HL-60 (cell line): ENCODE measurements around the gene REP15.
"Not testable (repeated sequence)": the region's sequence is repeated elsewhere in the genome, so short reads cannot be mapped to it uniquely, and the experiment has no call there.

Experiments used
- DNase-seq, 2 experiments: peaks; one replicate each; pipeline ENCODE4 v3.0.0-alpha.2; 2010 to 2020; ENCODE audit warnings: low read depth in 1 of 2, low spot score in 1 of 2
- H3K27ac ChIP-seq: fragments of 250-450 bp; sonication (Bioruptor Pico); replicated peaks from 2 replicates; pipeline ENCODE4 v1.5.1; 2020; ENCODE audit warnings: mild to moderate bottlenecking, moderate library complexity
- H3K27me3 ChIP-seq: fragments of 250-450 bp; sonication (Bioruptor Pico); 2 replicates; pipeline ENCODE4 v1.5.1; 2021; ENCODE audit warnings: mild to moderate bottlenecking, moderate library complexity; ENCODE audit not compliant: insufficient read depth, poor library complexity, severe bottlenecking
- H3K4me3 ChIP-seq: replicated peaks from 2 replicates; pipeline ENCODE4 v1.5.1; 2011; ENCODE audit warnings: mild to moderate bottlenecking, control low read depth, low read length; ENCODE audit not compliant: insufficient read depth
- GABPA ChIP-seq: IDR thresholded peaks from 2 replicates; pipeline ENCODE4 v1.6.1; 2012; ENCODE audit warnings: low read depth
- POLR2AphosphoS5 ChIP-seq: IDR thresholded peaks from 2 replicates; pipeline ENCODE4 v1.6.1; 2012; ENCODE audit warnings: low read depth
- SPI1 ChIP-seq: IDR thresholded peaks from 2 replicates; pipeline ENCODE4 v1.6.1; 2012; ENCODE audit warnings: low read depth, mild to moderate bottlenecking, borderline replicate concordance
- TF ChIP-seq, protein P1 (sequence below): IDR thresholded peaks from one replicate; pipeline ENCODE4 v1.5.1; 2011; ENCODE audit warnings: low read length, control low read depth, inconsistent platforms; ENCODE audit not compliant: insufficient read depth
- TF ChIP-seq, protein P2 (sequence below): IDR thresholded peaks from 2 replicates; pipeline ENCODE4 v1.6.1; 2012; ENCODE audit warnings: low read depth; ENCODE audit not compliant: insufficient replicate concordance

REP15 gene

DNA sequence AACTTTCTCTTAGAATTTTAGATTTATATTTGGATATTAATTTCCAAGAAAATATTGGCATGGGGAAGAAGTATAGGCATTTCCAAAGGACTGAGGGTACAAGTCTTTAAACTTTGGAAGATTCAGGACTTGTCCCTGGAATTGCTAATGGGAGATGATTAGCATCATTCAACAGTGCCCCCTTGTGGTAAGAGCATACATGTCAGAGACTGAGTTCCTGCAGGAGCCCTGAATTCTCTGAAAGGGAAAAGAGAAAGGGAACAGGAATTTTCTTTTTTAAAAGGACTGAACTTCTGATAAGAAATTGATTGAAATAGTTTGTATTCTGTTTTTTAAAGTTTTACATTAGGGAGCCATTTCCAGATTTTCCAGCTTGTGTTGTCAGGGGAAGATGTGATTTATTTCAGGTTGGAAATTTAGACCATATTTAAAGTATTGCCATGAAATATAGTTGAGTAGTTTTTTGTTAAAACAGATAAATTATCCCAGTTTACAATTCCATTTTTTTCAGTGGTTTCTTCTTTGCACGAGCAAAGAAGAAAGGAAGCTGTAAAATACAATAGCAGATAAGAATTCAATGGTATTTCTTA lies 44.0 kb upstream of the REP15 start:
- DNase-seq = peak; percentile 21 to 41
- Histone ChIP-seq H3K27ac (no peak overlapping the region), H3K4me3 (no peak overlapping the region), H3K27me3 (no peaks in the 10 kb centered on the region)
- TF ChIP-seq, protein P1, sequence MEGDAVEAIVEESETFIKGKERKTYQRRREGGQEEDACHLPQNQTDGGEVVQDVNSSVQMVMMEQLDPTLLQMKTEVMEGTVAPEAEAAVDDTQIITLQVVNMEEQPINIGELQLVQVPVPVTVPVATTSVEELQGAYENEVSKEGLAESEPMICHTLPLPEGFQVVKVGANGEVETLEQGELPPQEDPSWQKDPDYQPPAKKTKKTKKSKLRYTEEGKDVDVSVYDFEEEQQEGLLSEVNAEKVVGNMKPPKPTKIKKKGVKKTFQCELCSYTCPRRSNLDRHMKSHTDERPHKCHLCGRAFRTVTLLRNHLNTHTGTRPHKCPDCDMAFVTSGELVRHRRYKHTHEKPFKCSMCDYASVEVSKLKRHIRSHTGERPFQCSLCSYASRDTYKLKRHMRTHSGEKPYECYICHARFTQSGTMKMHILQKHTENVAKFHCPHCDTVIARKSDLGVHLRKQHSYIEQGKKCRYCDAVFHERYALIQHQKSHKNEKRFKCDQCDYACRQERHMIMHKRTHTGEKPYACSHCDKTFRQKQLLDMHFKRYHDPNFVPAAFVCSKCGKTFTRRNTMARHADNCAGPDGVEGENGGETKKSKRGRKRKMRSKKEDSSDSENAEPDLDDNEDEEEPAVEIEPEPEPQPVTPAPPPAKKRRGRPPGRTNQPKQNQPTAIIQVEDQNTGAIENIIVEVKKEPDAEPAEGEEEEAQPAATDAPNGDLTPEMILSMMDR = peak; percentile 58
- TF ChIP-seq, protein P2, sequence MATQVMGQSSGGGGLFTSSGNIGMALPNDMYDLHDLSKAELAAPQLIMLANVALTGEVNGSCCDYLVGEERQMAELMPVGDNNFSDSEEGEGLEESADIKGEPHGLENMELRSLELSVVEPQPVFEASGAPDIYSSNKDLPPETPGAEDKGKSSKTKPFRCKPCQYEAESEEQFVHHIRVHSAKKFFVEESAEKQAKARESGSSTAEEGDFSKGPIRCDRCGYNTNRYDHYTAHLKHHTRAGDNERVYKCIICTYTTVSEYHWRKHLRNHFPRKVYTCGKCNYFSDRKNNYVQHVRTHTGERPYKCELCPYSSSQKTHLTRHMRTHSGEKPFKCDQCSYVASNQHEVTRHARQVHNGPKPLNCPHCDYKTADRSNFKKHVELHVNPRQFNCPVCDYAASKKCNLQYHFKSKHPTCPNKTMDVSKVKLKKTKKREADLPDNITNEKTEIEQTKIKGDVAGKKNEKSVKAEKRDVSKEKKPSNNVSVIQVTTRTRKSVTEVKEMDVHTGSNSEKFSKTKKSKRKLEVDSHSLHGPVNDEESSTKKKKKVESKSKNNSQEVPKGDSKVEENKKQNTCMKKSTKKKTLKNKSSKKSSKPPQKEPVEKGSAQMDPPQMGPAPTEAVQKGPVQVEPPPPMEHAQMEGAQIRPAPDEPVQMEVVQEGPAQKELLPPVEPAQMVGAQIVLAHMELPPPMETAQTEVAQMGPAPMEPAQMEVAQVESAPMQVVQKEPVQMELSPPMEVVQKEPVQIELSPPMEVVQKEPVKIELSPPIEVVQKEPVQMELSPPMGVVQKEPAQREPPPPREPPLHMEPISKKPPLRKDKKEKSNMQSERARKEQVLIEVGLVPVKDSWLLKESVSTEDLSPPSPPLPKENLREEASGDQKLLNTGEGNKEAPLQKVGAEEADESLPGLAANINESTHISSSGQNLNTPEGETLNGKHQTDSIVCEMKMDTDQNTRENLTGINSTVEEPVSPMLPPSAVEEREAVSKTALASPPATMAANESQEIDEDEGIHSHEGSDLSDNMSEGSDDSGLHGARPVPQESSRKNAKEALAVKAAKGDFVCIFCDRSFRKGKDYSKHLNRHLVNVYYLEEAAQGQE = no peak

DNA sequence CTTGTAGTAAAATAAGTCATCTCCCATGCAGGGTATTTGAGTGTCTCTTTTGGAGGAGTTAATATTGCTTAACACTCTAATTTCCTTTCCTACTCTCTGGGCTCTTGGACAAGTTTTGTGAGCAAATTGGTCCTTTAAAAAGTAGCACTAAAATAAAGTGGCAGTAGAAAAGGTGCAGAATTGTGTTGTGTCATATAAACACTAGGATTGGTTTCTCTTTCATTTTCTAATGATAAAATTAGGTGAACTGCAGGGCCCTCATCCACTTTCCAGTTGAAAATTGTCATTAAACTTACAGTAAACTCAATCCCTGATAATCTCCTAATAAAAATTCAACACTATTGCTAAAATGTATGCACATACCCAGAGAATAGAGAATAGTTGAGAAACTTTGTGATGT lies 42.6 kb upstream of the REP15 start:
- DNase-seq = no peak
- no peak overlapping the region for H3K27ac ChIP-seq
- TF ChIP-seq, protein P1 = no peak
- no peak for TF ChIP-seq GABPA
- TF ChIP-seq, protein P2 = no peak
- no peak for TF ChIP-seq POLR2AphosphoS5
- TF ChIP-seq SPI1 = no peak
- H3K27me3 ChIP-seq = peaks cover 1% of the 10 kb centered on the region
- H3K4me3 ChIP-seq = no peak overlapping the region

DNA sequence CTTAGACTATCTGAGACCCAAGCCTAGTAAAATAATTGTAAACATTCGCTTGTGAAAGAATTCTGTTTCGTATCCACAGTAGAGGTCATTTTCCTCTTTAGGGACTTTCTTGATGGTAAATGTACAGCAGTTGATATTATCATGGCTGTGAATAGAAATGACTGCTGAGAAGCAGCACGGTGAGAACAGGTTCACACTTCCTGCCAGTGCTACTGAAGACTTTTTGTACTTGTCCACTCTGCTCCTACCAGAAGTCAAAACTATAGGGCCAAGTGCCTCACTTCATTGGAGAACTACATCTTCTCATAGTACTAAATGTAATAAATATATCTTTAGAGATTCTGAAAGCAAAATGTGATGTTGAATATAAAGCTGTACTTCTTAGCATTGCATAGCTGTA lies 40.8 kb upstream of the REP15 start:
- not testable (repeated sequence) for H3K27me3 ChIP-seq, H3K27ac ChIP-seq, H3K4me3 ChIP-seq, DNase-seq

DNA sequence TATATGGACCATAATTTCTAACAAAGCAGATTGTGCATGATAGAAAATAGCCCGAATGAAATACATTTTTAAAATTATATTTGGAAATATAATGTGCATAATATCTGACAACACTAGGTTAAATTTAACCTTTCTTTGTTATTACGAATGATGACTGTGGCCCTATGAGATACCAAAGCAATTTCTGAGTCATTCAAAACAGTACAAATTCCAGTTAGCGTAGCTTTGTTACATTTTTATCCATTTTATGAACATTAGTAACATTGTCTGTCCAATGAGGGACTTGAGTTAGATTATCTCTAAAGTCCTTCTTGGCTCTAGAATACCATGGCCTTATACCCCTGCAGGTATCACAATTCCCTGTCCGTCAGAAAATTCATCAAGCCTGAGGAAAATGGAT lies 39.0 kb upstream of the REP15 start:
- Histone ChIP-seq H3K4me3 (no peak overlapping the region), H3K27ac (no peak overlapping the region), H3K27me3 (peaks cover 3% of the 10 kb centered on the region)
- TF ChIP-seq SPI1 (no peak), GABPA (no peak), POLR2AphosphoS5 (no peak)
- TF ChIP-seq, protein P2 = no peak
- TF ChIP-seq, protein P1 = no peak
- DNase-seq = no peak
